Loucy (cell line): ENCODE results near the gene RBM19.

Experiments used
- CTCF ChIP-seq: fragments of 200-600 bp; sonication (generic); conservative IDR thresholded peaks from 2 replicates; pipeline ENCODE4 v1.5.1; 2014; ENCODE audit warnings: mild to moderate bottlenecking, antibody characterized with exemption, low read length
- EZH2phosphoT487 ChIP-seq: fragments of 200-600 bp; IDR thresholded peaks from 2 replicates; pipeline ENCODE4 v1.6.1; 2018; ENCODE audit warnings: antibody characterized with exemption, mild to moderate bottlenecking, moderate library complexity, borderline replicate concordance

GRCh38 chr12:113896841-113897240, 69.3 kb downstream of the RBM19 start:
- TF ChIP-seq CTCF (no peak), EZH2phosphoT487 (no peak)
